K562 (cell line): ENCODE data around the gene GEN1. TPM values are rescaled to one million over a fixed set of nuclear protein-coding genes. Genes with fewer than 3 reads are reported as not detected.

Experiments used
- ATAC-seq: fragments of 200-7000 bp; cut with Tn5 transposase; 3 replicates; pipeline ENCODE4 v1.9.1; 2020; ENCODE audit warnings: moderate library complexity
- BruUV-seq: library from RNA; stranded (reverse); fragments of 400-500 nt; replicated peaks from 2 replicates; lab custom pipeline; 2021; lab: Mats Ljungman, UMichigan
- CTCF ChIA-PET: fragments of 300-600 bp; formaldehyde crosslinking; extraction: SDS; loops from one replicate; lab custom pipeline; 2021; ENCODE audit warnings: low intra/inter-chr PET ratio; lab: Yijun Ruan, JAX
- POLR2A ChIA-PET: fragments of 300-600, 350-650 bp; sonication (Branson Sonifier 250); formaldehyde crosslinking; extraction: SDS; loops from one replicate; lab custom pipeline; 2021; ENCODE audit warnings: antibody characterized with exemption, inconsistent platforms; lab: Yijun Ruan, JAX
- DNase-seq, 4 experiments: peaks; one replicate each; pipeline versions ENCODE4 v3.0.0 to v3.0.0-alpha.2; 2011 to 2018; ENCODE audit warnings: low spot score in 3 of 4, mixed read lengths in 3 of 4; ENCODE audit errors: extremely low read depth in 1 of 4
- FAIRE-seq: peaks from 2 replicates; lab custom pipeline; 2011; peaks lifted over from hg19 to GRCh38; lab: Jason Lieb, UNC
- H2AFZ ChIP-seq: 2 replicates; pipeline ENCODE4 v1.6.0; 2011; ENCODE audit warnings: low read depth, low read length, control low read depth, inconsistent platforms
- H3K27ac ChIP-seq: fragments of 200-600 bp; 3 replicates; pipeline ENCODE4 v1.8.0; 2011; ENCODE audit warnings: low read depth, mild to moderate bottlenecking, control low read depth, inconsistent platforms, low read length, moderate library complexity, mixed read lengths; ENCODE audit errors: extremely low read depth
- H3K27me3 ChIP-seq, 2 experiments: fragments of 300-600 bp in 1 of 2; 2 replicates in 1 of 2; 3 replicates in 1 of 2; pipeline versions ENCODE4 v1.6.0 to v1.8.0; 2011; ENCODE audit warnings: inconsistent platforms in 2 of 2, low read length in 2 of 2, mild to moderate bottlenecking in 1 of 2, mixed read lengths in 1 of 2, moderate library complexity in 1 of 2; ENCODE audit not compliant: control insufficient read depth in 2 of 2, insufficient read depth in 2 of 2
- H3K36me3 ChIP-seq: fragments of 300-600 bp; 3 replicates; pipeline ENCODE4 v1.8.0; 2011; ENCODE audit warnings: mild to moderate bottlenecking, low read length, inconsistent platforms; ENCODE audit not compliant: control insufficient read depth, insufficient read depth
- H3K4me1 ChIP-seq, 2 experiments: fragments of 200-600 bp in 1 of 2; replicated peaks in 1 of 2; 2 replicates in 1 of 2; 3 replicates in 1 of 2; pipeline versions ENCODE4 v1.5.1 to v1.8.0; 2011; ENCODE audit warnings: inconsistent platforms in 2 of 2, low read length in 2 of 2, mild to moderate bottlenecking in 1 of 2, mixed read lengths in 1 of 2, moderate library complexity in 1 of 2; ENCODE audit not compliant: control insufficient read depth in 2 of 2, insufficient read depth in 2 of 2
- H3K4me2 ChIP-seq: 2 replicates; pipeline ENCODE4 v1.6.1; 2011; ENCODE audit warnings: low read length, control low read depth, inconsistent platforms, mixed read lengths; ENCODE audit not compliant: insufficient read depth
- H3K4me3 ChIP-seq: fragments of 200-600 bp; sonication (generic), shearing (Covaris generic); 2 replicates; pipeline ENCODE4 v1.5.1; 2016; ENCODE audit warnings: control low read depth, inconsistent platforms
- H3K79me2 ChIP-seq: fragments of 200-600 bp; 3 replicates; pipeline ENCODE4 v1.8.0; 2011; ENCODE audit warnings: low read length, inconsistent platforms; ENCODE audit not compliant: control insufficient read depth, insufficient read depth
- H3K9ac ChIP-seq, 2 experiments: 2 replicates each; pipeline versions ENCODE4 v1.6.0 to v1.6.1; 2011; ENCODE audit warnings: low read depth in 2 of 2, low read length in 2 of 2, control low read depth in 1 of 2, inconsistent platforms in 1 of 2, mild to moderate bottlenecking in 1 of 2, mixed read lengths in 1 of 2; ENCODE audit not compliant: insufficient read depth in 1 of 2
- H3K9me1 ChIP-seq: one replicate; pipeline ENCODE4 v1.6.0; 2011; ENCODE audit warnings: inconsistent platforms, mild to moderate bottlenecking, low read length, moderate library complexity; ENCODE audit not compliant: control insufficient read depth, insufficient read depth
- H3K9me3 ChIP-seq: replicated peaks from 2 replicates; pipeline ENCODE4 v1.5.1; 2011; ENCODE audit warnings: low read depth, low read length, inconsistent platforms; ENCODE audit not compliant: control insufficient read depth, insufficient read depth
- H4K20me1 ChIP-seq: replicated peaks from 2 replicates; pipeline ENCODE4 v1.6.1; 2011; ENCODE audit warnings: low read length, inconsistent platforms, mixed read lengths; ENCODE audit not compliant: control insufficient read depth, insufficient read depth
- CEBPG ChIP-seq, 3 experiments: fragments of 200-800 bp in 1 of 3; sonication (Bioruptor generic) in 1 of 3; sonication (generic) in 1 of 3; formaldehyde crosslinking in 1 of 3; IDR thresholded peaks in 2 of 3; conservative IDR thresholded peaks in 1 of 3; 2 replicates each; pipeline versions ENCODE4 v1.6.1 to v1.8.0; 2016 to 2022; ENCODE audit warnings: missing compliant biosample characterization in 2 of 3, missing genetic modification characterization in 2 of 3, mild to moderate bottlenecking in 1 of 3, missing genetic modification reagents in 1 of 3
- EZH2 ChIP-seq: IDR thresholded peaks from 2 replicates; pipeline ENCODE4 v1.6.1; 2012; ENCODE audit warnings: low read depth, mild to moderate bottlenecking, inconsistent platforms, low read length, borderline replicate concordance
- FOXK2 ChIP-seq, 2 experiments: fragments of 450-650 bp; IDR thresholded peaks in 1 of 2; conservative IDR thresholded peaks in 1 of 2; 2 replicates each; pipeline ENCODE4 v1.6.1; 2016; ENCODE audit warnings: low read depth in 2 of 2, mild to moderate bottlenecking in 1 of 2
- GMEB1 ChIP-seq: fragments of 250-450 bp; sonication (Bioruptor Pico); IDR thresholded peaks from 2 replicates; pipeline ENCODE4 v1.4.0; 2020; ENCODE audit warnings: mild to moderate bottlenecking
- HCFC1 ChIP-seq: IDR thresholded peaks from 2 replicates; pipeline ENCODE4 v1.6.1; 2012; ENCODE audit warnings: low read depth, low read length, improper control_type of control experiment
- HDAC2 ChIP-seq: fragments of 450-650 bp; IDR thresholded peaks from 2 replicates; pipeline ENCODE4 v1.6.1; 2016; ENCODE audit warnings: mild to moderate bottlenecking
- NBN ChIP-seq: fragments of 450-650 bp; IDR thresholded peaks from 2 replicates; pipeline ENCODE4 v1.6.1; 2016; ENCODE audit warnings: low read depth, mild to moderate bottlenecking
- RAD21 ChIP-seq, 2 experiments: fragments of 250-450 bp in 1 of 2; fragments of 450-650 bp in 1 of 2; sonication (Bioruptor Pico) in 1 of 2; formaldehyde crosslinking in 1 of 2; IDR thresholded peaks in 1 of 2; conservative IDR thresholded peaks in 1 of 2; 2 replicates each; pipeline versions ENCODE4 v1.4.0 to v1.8.0; 2020 to 2022; ENCODE audit warnings: mild to moderate bottlenecking in 2 of 2, moderate library complexity in 1 of 2
- RBBP5 ChIP-seq: fragments of 200-600 bp; sonication (generic); IDR thresholded peaks from 2 replicates; pipeline ENCODE4 v1.6.1; 2012; ENCODE audit warnings: borderline replicate concordance, mild to moderate bottlenecking, low read length, control low read depth, inconsistent platforms; ENCODE audit not compliant: insufficient read depth, poor library complexity, severe bottlenecking
- SMARCE1 ChIP-seq: fragments of 450-650 bp; IDR thresholded peaks from 2 replicates; pipeline ENCODE4 v1.7.1; 2016; ENCODE audit warnings: mild to moderate bottlenecking
- SOX6 ChIP-seq: fragments of 450-650 bp; IDR thresholded peaks from 2 replicates; pipeline ENCODE4 v1.6.1; 2014; ENCODE audit warnings: mild to moderate bottlenecking
- WGBS: fragments of 100-300 bp; shearing (Covaris generic); methylation state at CpG from one replicate; pipeline ENCODE4 v1.1.6; 2016; ENCODE audit warnings: low coverage, mixed read lengths; ENCODE audit not compliant: insufficient coverage; ENCODE audit errors: missing lambda C conversion rate; 5-methylcytosine and 5-hydroxymethylcytosine counted together
- in situ Hi-C: fragments of 300-500 bp; cut with MboI; formaldehyde crosslinking; loops from 4 replicates; pipeline ENCODE4 v1.15.0; 2018; ENCODE audit warnings: inconsistent platforms, mixed read lengths
- intact Hi-C: fragments of 100-400 bp; cut with micrococcal nuclease; formaldehyde crosslinking; loops from 2 replicates; pipeline ENCODE4 v1.14.2; 2022
- polyA plus RNA-seq, 8 experiments: library from polyadenylated mRNA; depleted of rRNA in 4 of 8; stranded (reverse) in 5 of 8; unstranded in 3 of 8; fragments of >200 nt; fragmentation: Nextera tagmentation in 2 of 8; fragmentation: Illumina TruSeq in 1 of 8; extraction: Ambion mirVana in 2 of 8; extraction: Trizol in 1 of 8; gene quantifications; 2 replicates each; pipeline versions ENCODE4 v1.2.1 to v1.2.3, GENCODE V29; 2011 to 2014; ENCODE audit warnings: inconsistent platforms in 1 of 8, missing spikeins in 1 of 8
- total RNA-seq, 7 experiments: library from RNA; depleted of rRNA in 6 of 7; stranded (reverse); fragments of >200 nt in 6 of 7; fragmentation: Illumina TruSeq in 2 of 7; extraction: Trizol in 2 of 7; gene quantifications; 2 replicates each; pipeline versions ENCODE4 v1.2.1 to v1.2.3, GENCODE V29; 2011 to 2021; ENCODE audit warnings: low replicate concordance in 1 of 7
- TF ChIP-seq, protein P1 (sequence below), 2 experiments: IDR thresholded peaks; 2 replicates each; pipeline ENCODE4 v1.6.1; 2011; ENCODE audit warnings: borderline replicate concordance in 1 of 2, control low read depth in 1 of 2, low read depth in 1 of 2, low read length in 1 of 2, mild to moderate bottlenecking in 1 of 2, mixed read lengths in 1 of 2, moderate library complexity in 1 of 2; ENCODE audit not compliant: insufficient read depth in 1 of 2, insufficient read length in 1 of 2, poor library complexity in 1 of 2, severe bottlenecking in 1 of 2; ENCODE audit errors: extremely low read depth in 1 of 2
- TF ChIP-seq, protein P2 (sequence below): sonication (generic); formaldehyde crosslinking; IDR thresholded peaks from 2 replicates; pipeline ENCODE4 v1.4.0; 2020; ENCODE audit warnings: mild to moderate bottlenecking, missing genetic modification reagents
- TF ChIP-seq, protein P3 (sequence below): fragments of 450-650 bp; IDR thresholded peaks from 2 replicates; pipeline ENCODE4 v1.7.0; 2016; ENCODE audit warnings: borderline replicate concordance

Gene GEN1
- total and polyA plus RNA-seq, 9 of the 15 experiments (the other 6 are each of a cell fraction or from before 2014, with no cell fraction given): 8.6 to 39.7 (median 24.5) TPM

DNA sequence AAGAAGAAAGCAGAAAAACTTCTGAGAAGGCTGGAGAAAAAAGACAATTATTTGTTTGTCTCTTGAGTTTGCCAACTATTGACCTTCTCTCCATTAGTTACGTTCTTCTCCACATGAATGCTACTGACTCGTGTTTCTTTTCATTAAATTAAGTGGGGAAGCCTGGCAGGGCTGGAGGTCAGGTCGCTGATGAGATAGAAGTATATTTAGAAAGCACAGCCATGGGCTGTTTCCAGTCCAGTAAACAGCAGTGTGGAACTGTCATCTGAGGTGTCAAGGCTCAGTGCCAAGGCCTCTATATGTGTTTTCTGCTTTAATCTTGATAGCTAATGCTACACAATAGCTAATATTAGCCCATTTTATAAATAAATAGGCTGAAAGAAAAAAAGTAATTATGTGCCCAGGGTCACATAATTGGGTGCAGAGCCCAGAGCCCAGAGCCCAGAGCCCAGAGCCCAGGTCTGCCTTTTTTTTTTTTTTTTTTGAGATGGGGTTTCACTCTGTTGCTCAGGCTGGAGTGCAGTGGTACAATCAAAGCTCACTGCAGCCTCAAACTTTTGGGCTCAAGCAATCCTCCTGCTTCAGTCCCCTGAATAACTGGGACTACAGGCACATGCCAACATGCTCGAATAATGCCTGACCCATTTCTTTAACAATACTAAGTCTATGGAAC is 68.6 kb downstream of the GEN1 start:
- no peak overlapping the region for H3K4me3 ChIP-seq
- H2AFZ ChIP-seq: no peak overlapping the region
- in situ Hi-C loops (no loop called here), intact Hi-C loops (no loop called here)
- H3K4me2 ChIP-seq: no peak overlapping the region
- CTCF ChIA-PET: no interaction called here
- H3K9me1 ChIP-seq: no peaks in the 10 kb centered on the region
- peaks cover 2 to 4% of the 10 kb centered on the region in 2 experiments; a peak in 3 of 5 replicates for H3K27me3 ChIP-seq
- no peaks in the 10 kb centered on the region for H3K79me2 ChIP-seq
- no TSS peak for BruUV-seq
- no peaks in the 10 kb centered on the region for H3K4me1 ChIP-seq
- FAIRE-seq (no peak), ATAC-seq (no peak), DNase-seq (no peak)
- H3K9ac ChIP-seq: no peak overlapping the region
- no peaks in the 10 kb centered on the region for H4K20me1 ChIP-seq
- H3K9me3 ChIP-seq: no peaks in the 10 kb centered on the region
- H3K27ac ChIP-seq: no peak overlapping the region
- POLR2A ChIA-PET: interaction anchor here (1.0 kb wide), 1 partner anchor 23 kb away, joined by 3 read pairs; no protein-coding TSS in a partner anchor
- WGBS: 3% methylated on average over 4 of the region's 4 CpGs
- H3K36me3 ChIP-seq: no peaks in the 10 kb centered on the region
- TF ChIP-seq RAD21 (CRISPR knock-in tag; conservative IDR thresholded peaks at IDR 0.05 in 1 of 2, IDR thresholded peaks at IDR 0.05 in 1 of 2) (no peak), FOXK2 (conservative IDR thresholded peaks at IDR 0.05 in 1 of 2, IDR thresholded peaks at IDR 0.05 in 1 of 2; ENCODE audit: low read depth in 2 of 2) (no peak), NBN (no peak), EZH2 (no peak), SOX6 (no peak), RBBP5 (no peak), HDAC2 (no peak), HCFC1 (no peak), GMEB1 (CRISPR knock-in tag) (no peak), SMARCE1 (no peak), CEBPG (CRISPR knock-in tag; IDR thresholded peaks at IDR 0.05) (no peak), CEBPG (tag; conservative IDR thresholded peaks at IDR 0.05 in 1 of 2, IDR thresholded peaks at IDR 0.05 in 1 of 2) (no peak)
- TF ChIP-seq, protein P1, sequence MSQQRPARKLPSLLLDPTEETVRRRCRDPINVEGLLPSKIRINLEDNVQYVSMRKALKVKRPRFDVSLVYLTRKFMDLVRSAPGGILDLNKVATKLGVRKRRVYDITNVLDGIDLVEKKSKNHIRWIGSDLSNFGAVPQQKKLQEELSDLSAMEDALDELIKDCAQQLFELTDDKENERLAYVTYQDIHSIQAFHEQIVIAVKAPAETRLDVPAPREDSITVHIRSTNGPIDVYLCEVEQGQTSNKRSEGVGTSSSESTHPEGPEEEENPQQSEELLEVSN (IDR thresholded peaks at IDR 0.05; ENCODE audit: borderline replicate concordance in 1 of 2, extremely low read depth in 1 of 2, insufficient read depth in 1 of 2, insufficient read length in 1 of 2, low read depth in 1 of 2, low read length in 1 of 2, poor library complexity in 1 of 2, severe bottlenecking in 1 of 2): no peak
- TF ChIP-seq, protein P2, sequence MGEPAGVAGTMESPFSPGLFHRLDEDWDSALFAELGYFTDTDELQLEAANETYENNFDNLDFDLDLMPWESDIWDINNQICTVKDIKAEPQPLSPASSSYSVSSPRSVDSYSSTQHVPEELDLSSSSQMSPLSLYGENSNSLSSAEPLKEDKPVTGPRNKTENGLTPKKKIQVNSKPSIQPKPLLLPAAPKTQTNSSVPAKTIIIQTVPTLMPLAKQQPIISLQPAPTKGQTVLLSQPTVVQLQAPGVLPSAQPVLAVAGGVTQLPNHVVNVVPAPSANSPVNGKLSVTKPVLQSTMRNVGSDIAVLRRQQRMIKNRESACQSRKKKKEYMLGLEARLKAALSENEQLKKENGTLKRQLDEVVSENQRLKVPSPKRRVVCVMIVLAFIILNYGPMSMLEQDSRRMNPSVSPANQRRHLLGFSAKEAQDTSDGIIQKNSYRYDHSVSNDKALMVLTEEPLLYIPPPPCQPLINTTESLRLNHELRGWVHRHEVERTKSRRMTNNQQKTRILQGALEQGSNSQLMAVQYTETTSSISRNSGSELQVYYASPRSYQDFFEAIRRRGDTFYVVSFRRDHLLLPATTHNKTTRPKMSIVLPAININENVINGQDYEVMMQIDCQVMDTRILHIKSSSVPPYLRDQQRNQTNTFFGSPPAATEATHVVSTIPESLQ (CRISPR knock-in tag): no peak
- TF ChIP-seq, protein P3, sequence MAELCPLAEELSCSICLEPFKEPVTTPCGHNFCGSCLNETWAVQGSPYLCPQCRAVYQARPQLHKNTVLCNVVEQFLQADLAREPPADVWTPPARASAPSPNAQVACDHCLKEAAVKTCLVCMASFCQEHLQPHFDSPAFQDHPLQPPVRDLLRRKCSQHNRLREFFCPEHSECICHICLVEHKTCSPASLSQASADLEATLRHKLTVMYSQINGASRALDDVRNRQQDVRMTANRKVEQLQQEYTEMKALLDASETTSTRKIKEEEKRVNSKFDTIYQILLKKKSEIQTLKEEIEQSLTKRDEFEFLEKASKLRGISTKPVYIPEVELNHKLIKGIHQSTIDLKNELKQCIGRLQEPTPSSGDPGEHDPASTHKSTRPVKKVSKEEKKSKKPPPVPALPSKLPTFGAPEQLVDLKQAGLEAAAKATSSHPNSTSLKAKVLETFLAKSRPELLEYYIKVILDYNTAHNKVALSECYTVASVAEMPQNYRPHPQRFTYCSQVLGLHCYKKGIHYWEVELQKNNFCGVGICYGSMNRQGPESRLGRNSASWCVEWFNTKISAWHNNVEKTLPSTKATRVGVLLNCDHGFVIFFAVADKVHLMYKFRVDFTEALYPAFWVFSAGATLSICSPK: no peak
